Measurements from ENCODE around the gene ZFYVE21. TPM values are rescaled to one million over a fixed set of nuclear protein-coding genes. Genes with fewer than 3 reads are reported as not detected.
"Not testable (repeated sequence)": the region's sequence is repeated elsewhere in the genome, so short reads cannot be mapped to it uniquely, and the experiment has no call there.

ZFYVE21 gene
- total RNA-seq, 1 donor from 2014 or later = 40.2 TPM

DNA sequence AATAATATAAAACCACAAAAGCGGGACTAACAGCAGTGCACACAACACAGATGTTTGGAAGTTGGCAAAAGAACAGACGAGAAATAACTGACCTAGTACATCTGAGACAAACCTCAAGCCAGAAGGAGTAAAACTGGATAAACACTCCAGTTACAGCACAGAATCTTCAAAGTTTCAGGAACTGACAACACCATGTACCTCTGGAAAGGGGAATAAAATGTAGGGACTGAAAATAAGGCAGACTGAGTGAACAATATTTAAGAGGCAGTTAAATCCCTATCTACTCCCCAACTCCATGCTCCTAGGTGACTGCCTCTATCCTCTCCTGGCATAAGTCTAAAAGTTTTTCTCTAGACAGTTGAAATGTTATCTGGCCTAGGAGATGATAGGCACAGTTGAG is 57.9 kb downstream of the ZFYVE21 start:
- peaks cover 29% of the 10 kb centered on the region for H3K36me3 Mint-ChIP-seq
- no peaks in the 10 kb centered on the region for H3K27me3 Mint-ChIP-seq (ENCODE audit: low read depth)
- no peak overlapping the region for H3K4me3 Mint-ChIP-seq
- DNase-seq (ENCODE audit: low spot score in 2 of 2, unreplicated experiment in 2 of 2) = no peak
- H3K27ac Mint-ChIP-seq = no peak overlapping the region
- H3K4me1 Mint-ChIP-seq = peaks cover 7% of the 10 kb centered on the region
- H3K9me3 Mint-ChIP-seq = peaks cover 8% of the 10 kb centered on the region
- TF ChIP-seq, protein P1, sequence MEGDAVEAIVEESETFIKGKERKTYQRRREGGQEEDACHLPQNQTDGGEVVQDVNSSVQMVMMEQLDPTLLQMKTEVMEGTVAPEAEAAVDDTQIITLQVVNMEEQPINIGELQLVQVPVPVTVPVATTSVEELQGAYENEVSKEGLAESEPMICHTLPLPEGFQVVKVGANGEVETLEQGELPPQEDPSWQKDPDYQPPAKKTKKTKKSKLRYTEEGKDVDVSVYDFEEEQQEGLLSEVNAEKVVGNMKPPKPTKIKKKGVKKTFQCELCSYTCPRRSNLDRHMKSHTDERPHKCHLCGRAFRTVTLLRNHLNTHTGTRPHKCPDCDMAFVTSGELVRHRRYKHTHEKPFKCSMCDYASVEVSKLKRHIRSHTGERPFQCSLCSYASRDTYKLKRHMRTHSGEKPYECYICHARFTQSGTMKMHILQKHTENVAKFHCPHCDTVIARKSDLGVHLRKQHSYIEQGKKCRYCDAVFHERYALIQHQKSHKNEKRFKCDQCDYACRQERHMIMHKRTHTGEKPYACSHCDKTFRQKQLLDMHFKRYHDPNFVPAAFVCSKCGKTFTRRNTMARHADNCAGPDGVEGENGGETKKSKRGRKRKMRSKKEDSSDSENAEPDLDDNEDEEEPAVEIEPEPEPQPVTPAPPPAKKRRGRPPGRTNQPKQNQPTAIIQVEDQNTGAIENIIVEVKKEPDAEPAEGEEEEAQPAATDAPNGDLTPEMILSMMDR (IDR thresholded peaks at IDR 0.05; ENCODE audit: unreplicated experiment) = no peak

DNA sequence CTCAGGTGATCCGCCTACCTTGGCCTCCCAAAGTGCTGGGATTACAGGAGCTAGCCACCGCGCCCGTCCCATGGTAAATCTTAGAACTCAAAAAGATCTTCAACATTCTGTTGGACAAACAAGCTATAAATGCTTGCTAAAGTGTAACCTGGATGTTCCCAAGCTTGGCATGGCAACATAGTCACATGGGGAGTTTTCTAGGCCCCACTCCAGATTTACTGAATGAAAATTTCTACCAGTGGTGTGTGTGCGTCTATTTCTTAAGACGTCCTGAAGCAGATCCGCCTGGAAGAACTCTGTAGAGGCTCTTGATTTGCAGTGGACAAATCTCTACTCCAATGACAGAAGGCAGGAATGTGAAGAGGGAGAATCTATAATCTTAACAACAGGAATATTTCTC is 59.9 kb downstream of the ZFYVE21 start:
- Mint-ChIP-seq H3K36me3 (peaks cover 31% of the 10 kb centered on the region), H3K4me3 (no peak overlapping the region), H3K9me3 (peaks cover 8% of the 10 kb centered on the region), H3K4me1 (peaks cover 7% of the 10 kb centered on the region), H3K27ac (no peak overlapping the region), H3K27me3 (ENCODE audit: low read depth) (no peaks in the 10 kb centered on the region)
- TF ChIP-seq, protein P1 (IDR thresholded peaks at IDR 0.05; ENCODE audit: unreplicated experiment) = no peak
- no peak for DNase-seq (ENCODE audit: low spot score in 2 of 2, unreplicated experiment in 2 of 2)

DNA sequence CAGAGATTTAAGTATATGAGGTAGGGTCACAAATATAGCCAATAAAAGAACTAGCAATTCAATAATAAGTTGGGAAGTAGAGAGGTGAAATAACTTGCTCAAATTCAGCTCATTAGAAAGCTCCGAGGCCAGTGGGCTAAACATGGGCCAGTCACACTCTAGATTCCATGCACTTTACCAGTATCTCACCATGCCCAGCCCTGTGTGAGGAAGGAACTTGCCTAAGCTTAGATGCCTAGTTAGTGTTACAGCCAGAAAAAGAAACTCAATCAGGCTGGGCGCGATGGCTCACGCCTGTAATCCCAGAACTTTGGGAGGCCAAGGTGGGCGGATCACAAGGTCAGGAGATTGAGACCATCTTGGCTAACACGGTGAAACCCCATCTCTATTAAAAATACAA is 60.7 kb downstream of the ZFYVE21 start:
- H3K36me3 Mint-ChIP-seq = peaks cover 25% of the 10 kb centered on the region
- H3K27ac Mint-ChIP-seq; H3K4me3 Mint-ChIP-seq; H3K4me1 Mint-ChIP-seq; H3K27me3 Mint-ChIP-seq (ENCODE audit: low read depth); DNase-seq (ENCODE audit: low spot score in 2 of 2, unreplicated experiment in 2 of 2); H3K9me3 Mint-ChIP-seq: not testable (repeated sequence)

DNA sequence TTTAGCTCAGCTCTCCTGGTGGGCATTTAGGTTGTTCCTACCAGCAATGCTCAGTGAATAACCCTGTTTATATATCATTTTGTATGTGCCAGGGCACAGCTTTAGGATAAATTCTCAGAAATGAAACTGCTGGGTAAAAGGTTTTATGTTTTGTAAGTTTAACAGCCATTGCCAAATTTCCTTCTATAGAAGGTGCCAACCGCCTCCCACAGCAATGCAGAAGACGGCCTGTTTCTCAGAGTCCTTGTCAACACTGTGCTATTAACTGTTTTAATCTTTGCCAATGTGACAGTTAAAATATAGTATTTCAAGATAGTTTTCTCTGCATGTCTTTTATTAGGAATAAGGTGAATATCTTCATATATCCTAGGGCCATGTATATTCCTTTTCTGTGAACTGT is 66.8 kb downstream of the ZFYVE21 start:
- no peak for DNase-seq (ENCODE audit: low spot score in 2 of 2, unreplicated experiment in 2 of 2)
- TF ChIP-seq, protein P1 (IDR thresholded peaks at IDR 0.05; ENCODE audit: unreplicated experiment) = no peak
- H3K4me3 Mint-ChIP-seq = no peak overlapping the region
- H3K36me3 Mint-ChIP-seq = peaks cover 19% of the 10 kb centered on the region
- H3K9me3 Mint-ChIP-seq = no peaks in the 10 kb centered on the region
- no peak overlapping the region for H3K27ac Mint-ChIP-seq
- no peaks in the 10 kb centered on the region for H3K27me3 Mint-ChIP-seq (ENCODE audit: low read depth)
- no peaks in the 10 kb centered on the region for H3K4me1 Mint-ChIP-seq

Other genes starting within 250 kb of the ZFYVE21 start
- gene CKB, start 193.0 kb upstream of the ZFYVE21 start, total RNA-seq = 50.6 to 56.7 TPM (median 53.3 TPM) in 3 replicates
- gene TRMT61A, start 186.6 kb upstream of the ZFYVE21 start, total RNA-seq = 8.7 to 9.5 TPM (median 9.5 TPM) in 3 replicates
- 21.8 to 23.5 TPM (median 22.2 TPM) in 3 replicates for gene BAG5, start 153.2 kb upstream of the ZFYVE21 start, total RNA-seq
- 35.4 to 38.8 TPM (median 36.0 TPM) in 3 replicates for gene COA8, start 152.8 kb upstream of the ZFYVE21 start, total RNA-seq
- 156 to 163 TPM (median 157 TPM) in 3 replicates for gene KLC1, start 86.6 kb upstream of the ZFYVE21 start, total RNA-seq
- gene XRCC3, start 359 bp upstream of the ZFYVE21 start, total RNA-seq = 17.0 to 19.7 TPM (median 19.2 TPM) in 3 replicates
- 44.5 to 53.0 TPM (median 49.1 TPM) in 3 replicates for gene PPP1R13B, start 131.8 kb downstream of the ZFYVE21 start, total RNA-seq
- not detected in 3 replicates for gene TDRD9, start 212.6 kb downstream of the ZFYVE21 start, total RNA-seq
- gene RD3L, start 226.7 kb downstream of the ZFYVE21 start, total RNA-seq = not detected in 3 replicates